WERI-Rb-1 (cell line): Measurements from ENCODE around the gene RPL18A.

Experiments used
- DNase-seq: peaks from one replicate; pipeline ENCODE4 v3.0.0-alpha.2; 2020
- H3K27ac ChIP-seq: fragments of 250-450 bp; sonication (Bioruptor Pico); 2 replicates; pipeline ENCODE4 v1.5.1; 2020; ENCODE audit warnings: mild to moderate bottlenecking, moderate library complexity
- H3K27me3 ChIP-seq: fragments of 250-450 bp; sonication (Bioruptor Pico); 2 replicates; pipeline ENCODE4 v1.5.1; 2021; ENCODE audit warnings: mild to moderate bottlenecking, low read depth, moderate library complexity; ENCODE audit not compliant: insufficient read depth, severe bottlenecking
- H3K36me3 ChIP-seq: fragments of 250-450 bp; sonication (Bioruptor Pico); 2 replicates; pipeline ENCODE4 v1.5.1; 2020; ENCODE audit warnings: mild to moderate bottlenecking, moderate library complexity
- H3K4me3 ChIP-seq: 2 replicates; pipeline ENCODE4 v1.5.1; 2011; ENCODE audit warnings: low read depth, mild to moderate bottlenecking, control low read depth, low read length
- H3K9me3 ChIP-seq: fragments of 250-450 bp; sonication (Bioruptor Pico); 2 replicates; pipeline ENCODE4 v1.5.1; 2021; ENCODE audit warnings: mild to moderate bottlenecking, moderate library complexity; ENCODE audit not compliant: severe bottlenecking
- TF ChIP-seq, protein P1 (sequence below): IDR thresholded peaks from 2 replicates; pipeline ENCODE4 v1.5.1; 2011; ENCODE audit warnings: low read depth, mild to moderate bottlenecking, control low read depth, inconsistent platforms, low read length

RPL18A gene

DNA sequence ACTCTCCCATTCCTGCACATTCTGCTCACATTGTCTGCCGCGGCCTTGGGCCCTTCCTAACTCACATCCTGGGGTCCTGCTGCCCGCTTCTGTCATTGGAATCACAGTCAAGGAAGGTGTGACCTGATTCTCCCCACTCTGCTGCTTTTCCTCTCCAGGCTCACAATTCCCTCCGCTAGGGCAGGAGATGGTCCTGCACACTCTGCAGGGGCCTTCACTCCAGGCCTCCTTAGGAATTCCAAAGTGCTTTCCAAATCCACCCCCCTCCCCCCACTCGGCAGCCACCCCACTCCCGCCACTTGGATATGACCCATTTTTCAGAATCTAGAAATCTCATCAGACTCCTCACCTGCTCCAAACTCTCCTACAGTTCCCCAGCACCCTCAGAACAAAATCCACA, 9.0 kb downstream of the RPL18A start:
- Histone ChIP-seq H3K27me3 (no peaks in the 10 kb centered on the region), H3K27ac (no peak overlapping the region), H3K9me3 (no peaks in the 10 kb centered on the region), H3K4me3 (no peak overlapping the region), H3K36me3 (peaks cover 20% of the 10 kb centered on the region)
- TF ChIP-seq, protein P1, sequence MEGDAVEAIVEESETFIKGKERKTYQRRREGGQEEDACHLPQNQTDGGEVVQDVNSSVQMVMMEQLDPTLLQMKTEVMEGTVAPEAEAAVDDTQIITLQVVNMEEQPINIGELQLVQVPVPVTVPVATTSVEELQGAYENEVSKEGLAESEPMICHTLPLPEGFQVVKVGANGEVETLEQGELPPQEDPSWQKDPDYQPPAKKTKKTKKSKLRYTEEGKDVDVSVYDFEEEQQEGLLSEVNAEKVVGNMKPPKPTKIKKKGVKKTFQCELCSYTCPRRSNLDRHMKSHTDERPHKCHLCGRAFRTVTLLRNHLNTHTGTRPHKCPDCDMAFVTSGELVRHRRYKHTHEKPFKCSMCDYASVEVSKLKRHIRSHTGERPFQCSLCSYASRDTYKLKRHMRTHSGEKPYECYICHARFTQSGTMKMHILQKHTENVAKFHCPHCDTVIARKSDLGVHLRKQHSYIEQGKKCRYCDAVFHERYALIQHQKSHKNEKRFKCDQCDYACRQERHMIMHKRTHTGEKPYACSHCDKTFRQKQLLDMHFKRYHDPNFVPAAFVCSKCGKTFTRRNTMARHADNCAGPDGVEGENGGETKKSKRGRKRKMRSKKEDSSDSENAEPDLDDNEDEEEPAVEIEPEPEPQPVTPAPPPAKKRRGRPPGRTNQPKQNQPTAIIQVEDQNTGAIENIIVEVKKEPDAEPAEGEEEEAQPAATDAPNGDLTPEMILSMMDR, result no peak
- no peak for DNase-seq

DNA sequence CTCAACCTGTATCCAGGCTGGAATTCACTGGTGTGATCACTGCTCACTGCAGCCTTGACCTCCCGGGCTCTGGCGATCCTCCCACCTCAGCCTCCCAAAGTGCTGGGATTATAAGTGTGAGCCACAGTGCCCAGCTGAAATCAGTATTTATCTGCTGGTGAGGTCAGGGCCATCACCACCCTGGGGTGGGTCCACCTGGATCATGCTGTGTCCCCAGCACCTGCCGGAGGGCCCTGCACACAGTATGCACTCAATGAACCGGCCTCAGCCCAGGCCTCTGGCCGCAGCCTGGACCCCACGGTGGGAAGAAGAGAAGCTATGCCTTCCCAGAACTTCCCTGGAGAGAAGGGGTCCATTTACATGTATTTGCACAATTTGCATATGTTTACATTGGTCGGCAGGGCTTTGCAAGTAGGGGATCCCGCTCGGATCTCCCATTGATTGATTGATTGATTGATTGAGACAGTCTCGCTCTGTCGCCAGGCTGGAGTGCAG, 9.5 kb downstream of the RPL18A start:
- no peak overlapping the region for H3K4me3 ChIP-seq
- peaks cover 15% of the 10 kb centered on the region for H3K36me3 ChIP-seq
- H3K27ac ChIP-seq, result no peak overlapping the region
- no peaks in the 10 kb centered on the region for H3K9me3 ChIP-seq
- TF ChIP-seq, protein P1, result no peak
- no peak for DNase-seq
- H3K27me3 ChIP-seq, result no peaks in the 10 kb centered on the region

DNA sequence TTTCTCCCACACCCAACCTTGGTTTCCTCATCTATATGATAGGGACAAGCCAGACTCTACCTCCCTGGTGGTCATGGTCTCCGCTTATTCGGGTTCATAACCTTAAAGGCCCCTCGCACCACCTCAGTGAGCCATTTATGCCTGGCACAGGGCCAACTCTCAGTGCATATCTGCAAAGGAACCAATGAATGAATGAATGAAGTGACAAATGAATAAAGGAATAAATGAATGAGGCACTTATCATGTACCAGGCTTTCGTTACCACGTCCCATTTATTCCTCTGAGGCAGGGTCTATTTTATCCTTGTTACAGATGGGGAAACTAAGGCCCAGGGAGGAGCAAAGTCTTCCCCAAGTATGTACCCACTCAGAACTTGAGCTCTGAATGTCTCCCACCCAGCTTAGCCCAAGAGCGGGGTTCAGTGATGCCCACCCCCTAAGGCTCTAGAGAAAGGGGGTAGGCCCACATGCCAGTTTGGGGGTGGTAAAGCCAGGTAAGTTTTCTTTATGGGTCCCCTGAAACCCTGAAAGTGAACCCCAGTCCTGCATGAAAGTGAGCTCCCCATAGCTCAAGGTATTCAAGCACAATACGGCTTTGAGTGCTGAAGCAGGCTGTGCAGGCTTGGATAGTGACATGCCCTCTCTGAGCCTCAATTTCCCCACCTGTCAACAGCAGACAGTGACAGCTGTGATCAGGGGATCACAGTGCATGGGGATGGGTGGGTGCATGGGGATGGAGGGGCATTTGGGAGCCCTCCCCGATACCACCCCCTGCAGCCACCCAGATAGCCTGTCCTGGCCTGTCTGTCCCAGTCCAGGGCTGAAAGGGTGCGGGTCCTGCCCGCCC, 11.5 kb downstream of the RPL18A start:
- Histone ChIP-seq H3K27me3 (no peaks in the 10 kb centered on the region), H3K9me3 (no peaks in the 10 kb centered on the region), H3K4me3 (no peak overlapping the region), H3K36me3 (no peaks in the 10 kb centered on the region), H3K27ac (no peak overlapping the region)
- DNase-seq, result no peak
- TF ChIP-seq, protein P1, result no peak

DNA sequence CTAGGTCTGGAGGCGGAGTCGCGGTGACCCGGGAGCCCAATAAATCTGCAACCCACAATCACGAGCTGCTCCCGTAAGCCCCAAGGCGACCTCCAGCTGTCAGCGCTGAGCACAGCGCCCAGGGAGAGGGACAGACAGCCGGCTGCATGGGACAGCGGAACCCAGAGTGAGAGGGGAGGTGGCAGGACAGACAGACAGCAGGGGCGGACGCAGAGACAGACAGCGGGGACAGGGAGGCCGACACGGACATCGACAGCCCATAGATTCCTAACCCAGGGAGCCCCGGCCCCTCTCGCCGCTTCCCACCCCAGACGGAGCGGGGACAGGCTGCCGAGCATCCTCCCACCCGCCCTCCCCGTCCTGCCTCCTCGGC, 12.2 kb downstream of the RPL18A start, which contains the start of gene SLC5A5:
Gene SLC5A5, plus strand, starts transcription at position 68 of the 373 bp plus-strand sequence. CDS start 375 bp downstream, outside the sequence.
- DNase-seq, result peak; percentile 73
- Histone ChIP-seq H3K27ac (no peak within 1 kb of the TSS), H3K9me3 (no peaks in the 10 kb centered on the region), H3K4me3 (no peak within 1 kb of the TSS), H3K36me3 (no peaks in the 10 kb centered on the region), H3K27me3 (no peaks in the 10 kb centered on the region)
- TF ChIP-seq, protein P1, result no peak

DNA sequence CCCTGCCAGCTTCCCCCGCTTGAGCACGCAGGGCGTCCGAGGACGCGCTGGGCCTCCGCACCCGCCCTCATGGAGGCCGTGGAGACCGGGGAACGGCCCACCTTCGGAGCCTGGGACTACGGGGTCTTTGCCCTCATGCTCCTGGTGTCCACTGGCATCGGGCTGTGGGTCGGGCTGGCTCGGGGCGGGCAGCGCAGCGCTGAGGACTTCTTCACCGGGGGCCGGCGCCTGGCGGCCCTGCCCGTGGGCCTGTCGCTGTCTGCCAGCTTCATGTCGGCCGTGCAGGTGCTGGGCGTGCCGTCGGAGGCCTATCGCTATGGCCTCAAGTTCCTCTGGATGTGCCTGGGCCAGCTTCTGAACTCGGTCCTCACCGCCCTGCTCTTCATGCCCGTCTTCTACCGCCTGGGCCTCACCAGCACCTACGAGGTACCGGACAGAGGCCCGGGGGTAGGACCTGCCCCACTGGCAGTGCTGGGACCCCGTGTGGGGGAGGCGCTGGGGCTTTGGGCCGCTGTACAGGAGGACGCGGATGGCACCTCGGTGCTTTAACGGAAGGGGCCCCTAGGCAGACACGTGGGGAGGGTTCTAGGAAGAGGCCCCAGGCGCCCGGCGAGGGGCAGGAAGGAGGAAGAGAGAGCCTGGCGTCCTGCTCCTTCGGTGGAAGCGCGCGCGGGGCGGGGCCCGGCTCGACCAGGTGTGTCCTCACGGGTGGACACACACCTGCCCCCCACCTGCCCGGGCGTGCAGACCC, 12.7 kb downstream of the RPL18A start:
- TF ChIP-seq, protein P1, result no peak
- DNase-seq, result no peak
- Histone ChIP-seq H3K4me3 (no peak overlapping the region), H3K9me3 (no peaks in the 10 kb centered on the region), H3K27ac (no peak overlapping the region), H3K36me3 (no peaks in the 10 kb centered on the region), H3K27me3 (no peaks in the 10 kb centered on the region)
